MM.1S (cell line): ENCODE data around the gene E4F1.

Experiments
- EZH2 ChIP-seq: fragments of 300-600 bp; sonication (generic); optimal IDR thresholded peaks from 2 replicates; pipeline ENCODE3; 2017; ENCODE audit warnings: low read depth, mild to moderate bottlenecking, antibody characterized with exemption, low read length, mixed read lengths
- TF ChIP-seq, protein P1 (sequence below): fragments of 300-600 bp; sonication (generic); IDR thresholded peaks from 2 replicates; pipeline ENCODE4 v1.5.1; 2016; ENCODE audit warnings: antibody characterized with exemption, low read length, mixed read lengths

- TF ChIP-seq EZH2: no peak
- TF ChIP-seq, protein P1, sequence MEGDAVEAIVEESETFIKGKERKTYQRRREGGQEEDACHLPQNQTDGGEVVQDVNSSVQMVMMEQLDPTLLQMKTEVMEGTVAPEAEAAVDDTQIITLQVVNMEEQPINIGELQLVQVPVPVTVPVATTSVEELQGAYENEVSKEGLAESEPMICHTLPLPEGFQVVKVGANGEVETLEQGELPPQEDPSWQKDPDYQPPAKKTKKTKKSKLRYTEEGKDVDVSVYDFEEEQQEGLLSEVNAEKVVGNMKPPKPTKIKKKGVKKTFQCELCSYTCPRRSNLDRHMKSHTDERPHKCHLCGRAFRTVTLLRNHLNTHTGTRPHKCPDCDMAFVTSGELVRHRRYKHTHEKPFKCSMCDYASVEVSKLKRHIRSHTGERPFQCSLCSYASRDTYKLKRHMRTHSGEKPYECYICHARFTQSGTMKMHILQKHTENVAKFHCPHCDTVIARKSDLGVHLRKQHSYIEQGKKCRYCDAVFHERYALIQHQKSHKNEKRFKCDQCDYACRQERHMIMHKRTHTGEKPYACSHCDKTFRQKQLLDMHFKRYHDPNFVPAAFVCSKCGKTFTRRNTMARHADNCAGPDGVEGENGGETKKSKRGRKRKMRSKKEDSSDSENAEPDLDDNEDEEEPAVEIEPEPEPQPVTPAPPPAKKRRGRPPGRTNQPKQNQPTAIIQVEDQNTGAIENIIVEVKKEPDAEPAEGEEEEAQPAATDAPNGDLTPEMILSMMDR: no peak
These were observed 3.5 kb downstream of the E4F1 start for GRCh38 chr16:2226918-2227317.
